GM13977 (cell line): ENCODE results near the gene AGPAT3.

Source experiments
- DNase-seq: peaks from one replicate; pipeline ENCODE4 v3.0.0; 2012; ENCODE audit warnings: low spot score
- CTCF ChIP-seq: IDR thresholded peaks from 2 replicates; pipeline ENCODE4 v1.5.1; 2012; ENCODE audit warnings: mild to moderate bottlenecking, control low read depth; ENCODE audit not compliant: insufficient read depth; ENCODE audit errors: extremely low read depth, missing control alignments
- in situ Hi-C: fragments of 300-500 bp; cut with MboI; formaldehyde crosslinking; loops from one replicate; pipeline ENCODE4 v1.12.0; 2022; ENCODE audit warnings: low sequenced_read_pairs, low pct_unique_long_range_greater_than_20kb, mixed read lengths, inconsistent platforms; ENCODE audit not compliant: unreplicated experiment

Gene AGPAT3

GRCh38 chr21:43983390-43983789, 118.4 kb downstream of the AGPAT3 start:
- no peak for TF ChIP-seq CTCF
- DNase-seq: no peak
- in situ Hi-C loops: no loop called here

- in situ Hi-C loops: no loop called here
- DNase-seq: no peak
- TF ChIP-seq CTCF: no peak
These were observed 118.9 kb downstream of the AGPAT3 start for GRCh38 chr21:43983860-43984420.

DNA sequence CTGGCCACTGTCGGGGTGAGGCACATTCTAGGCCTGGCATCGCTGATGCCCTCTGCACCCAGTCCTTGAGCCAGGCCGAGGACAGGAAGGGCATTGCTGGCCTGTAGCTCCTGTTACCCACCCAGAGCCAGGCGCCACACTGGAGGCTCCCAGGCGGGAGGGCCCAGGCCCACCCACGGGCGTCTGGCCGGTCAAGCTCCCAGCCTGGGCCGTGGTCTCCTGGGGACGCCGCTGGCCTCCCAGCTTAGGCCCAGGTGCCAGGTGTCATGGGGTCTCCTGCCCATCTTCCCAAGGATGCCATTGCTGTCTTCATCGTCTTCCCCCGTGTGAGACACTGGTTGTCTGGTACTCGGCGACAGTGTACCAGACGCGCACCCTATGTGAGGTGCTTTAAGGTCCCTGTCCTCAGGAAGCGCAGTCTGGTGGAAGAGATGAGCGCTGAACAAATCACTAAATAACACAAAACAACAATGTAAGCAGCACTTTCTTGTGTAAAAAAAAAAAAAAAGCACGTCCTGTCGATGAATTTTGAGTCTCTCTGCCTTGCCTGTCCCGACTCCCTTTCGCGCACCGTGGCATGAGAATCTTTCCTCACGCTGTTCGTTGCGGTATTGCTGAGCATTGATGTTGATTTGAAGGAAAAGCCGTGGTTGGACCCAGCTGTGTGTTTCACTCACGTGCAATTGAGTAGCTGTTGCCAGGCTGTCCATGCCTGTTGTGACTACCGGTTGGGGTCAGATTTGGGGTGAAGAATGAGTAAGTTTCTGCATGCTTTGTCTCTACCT, 120.1 kb downstream of the AGPAT3 start:
- no peak for TF ChIP-seq CTCF
- in situ Hi-C loops: no loop called here
- DNase-seq: no peak

DNA sequence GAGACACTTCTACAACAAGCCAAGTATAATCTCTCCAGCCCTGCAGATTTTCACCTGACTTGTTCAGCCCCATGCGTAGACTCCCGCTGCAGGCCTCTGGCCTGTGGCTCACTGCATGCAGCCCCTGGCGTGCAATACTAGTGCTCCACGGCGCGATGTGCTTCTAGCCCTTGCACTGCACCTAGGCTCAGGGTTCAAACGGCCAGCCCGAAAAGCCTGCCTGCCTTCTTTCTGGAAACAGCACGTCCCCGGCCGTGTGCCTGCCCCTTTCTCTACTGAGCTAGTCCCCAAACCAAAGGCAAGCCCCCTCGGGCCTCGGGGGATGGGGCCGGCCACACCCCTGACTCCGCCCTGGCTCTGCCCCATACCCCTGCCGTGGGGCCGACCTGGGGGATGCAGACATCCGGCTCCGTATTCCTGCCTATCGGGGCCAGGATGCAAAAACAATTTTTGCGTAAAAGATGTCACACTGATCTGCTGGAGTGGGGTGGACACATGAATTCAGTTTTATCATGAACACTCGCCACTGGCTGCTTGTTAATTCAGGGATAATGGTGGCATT, 120.7 kb downstream of the AGPAT3 start:
- no peak for DNase-seq
- in situ Hi-C loops: no loop called here
- TF ChIP-seq CTCF: no peak

- in situ Hi-C loops: no loop called here
- DNase-seq: no peak
- no peak for TF ChIP-seq CTCF
These were observed 121.8 kb downstream of the AGPAT3 start for GRCh38 chr21:43986544-43987451.

- in situ Hi-C loops: no loop called here
- no peak for DNase-seq
- no peak for TF ChIP-seq CTCF
These were observed 122.5 kb downstream of the AGPAT3 start for GRCh38 chr21:43987509-43987908.
